Prostate gland (tissue), 2 donors: Measurements from ENCODE around the gene GPR35. TPM values are rescaled to one million over a fixed set of nuclear protein-coding genes. Genes with fewer than 3 reads are reported as not detected.

Experiments
- DNase-seq: peaks from one replicate; pipeline ENCODE4 v3.0.0-alpha.2; 2019; ENCODE audit warnings: low spot score
- H3K27ac ChIP-seq, 2 donors: fragments of 200-600 bp; sonication (generic); 2 replicates each; pipeline ENCODE4 v1.5.1; 2017 to 2019
- H3K27me3 ChIP-seq: fragments of 200-600 bp; sonication (generic); replicated peaks from 2 replicates; pipeline ENCODE4 v1.5.1; 2019; ENCODE audit not compliant: insufficient read depth
- H3K36me3 ChIP-seq, 2 donors: fragments of 200-600 bp; sonication (generic); 1 replicate in 1 of 2; 2 replicates in 1 of 2; pipeline versions ENCODE4 v1.5.1 to v1.8.1; 2017 to 2019
- H3K4me1 ChIP-seq: fragments of 200-600 bp; sonication (generic); replicated peaks from 2 replicates; pipeline ENCODE4 v1.5.1; 2019
- H3K4me3 ChIP-seq, 2 donors: fragments of 200-600 bp; sonication (generic); 2 replicates each; pipeline ENCODE4 v1.5.1; 2017 to 2019
- H3K9me3 ChIP-seq: fragments of 200-600 bp; sonication (generic); 2 replicates; pipeline ENCODE4 v1.5.1; 2017
- CTCF ChIP-seq, 4 experiments: fragments of 200-600 bp in 2 of 4; fragments of 450-650 bp in 2 of 4; sonication (generic) in 2 of 4; IDR thresholded peaks; 1 replicate in 3 of 4; 2 replicates in 1 of 4; pipeline ENCODE4 v1.5.1; 2016 to 2019; ENCODE audit warnings: antibody characterized with exemption in 4 of 4, mild to moderate bottlenecking in 2 of 4, moderate library complexity in 2 of 4
- POLR2A ChIP-seq: fragments of 450-650 bp; IDR thresholded peaks from one replicate; pipeline ENCODE4 v1.6.1; 2016; ENCODE audit warnings: antibody characterized with exemption, mild to moderate bottlenecking
- POLR2AphosphoS5 ChIP-seq: sonication (generic); formaldehyde crosslinking; IDR thresholded peaks from one replicate; pipeline ENCODE4 v1.6.1; 2017; ENCODE audit warnings: antibody characterized with exemption
- WGBS: methylation state at CpG from one replicate; pipeline ENCODE4 v1.1.5; 2018; 5-methylcytosine and 5-hydroxymethylcytosine counted together
- intact Hi-C: fragments of 100-400 bp; cut with DNase I; formaldehyde crosslinking; loops from one replicate; pipeline ENCODE4 v1.14.2; 2022
- total RNA-seq, 2 donors: library from RNA; depleted of rRNA; stranded (reverse); fragments of >200 nt; gene quantifications; one replicate each; pipeline ENCODE4 v1.1.0, GENCODE V29; 2016

Gene GPR35
- total RNA-seq, 2 donors from 2014 or later = 3.3 to 4.6 TPM

GRCh38 chr2:240591784-240592183 is 33.5 kb upstream of the GPR35 start:
- H3K36me3 ChIP-seq = no peaks in the 10 kb centered on the region
- intact Hi-C loops = no loop called here
- H3K27me3 ChIP-seq = no peaks in the 10 kb centered on the region
- 94% methylated on average over 13 of the region's 13 CpGs for WGBS
- TF ChIP-seq POLR2AphosphoS5 (no peak), CTCF (IDR thresholded peaks at IDR 0.05) (no peak), POLR2A (no peak)
- peaks cover 33% of the 10 kb centered on the region for H3K4me1 ChIP-seq
- no peaks in the 10 kb centered on the region for H3K9me3 ChIP-seq
- no peak overlapping the region for H3K27ac ChIP-seq
- H3K4me3 ChIP-seq = no peak overlapping the region
- no peak for DNase-seq

GRCh38 chr2:240593026-240593702 is 32.1 kb upstream of the GPR35 start:
- H3K36me3 ChIP-seq = no peaks in the 10 kb centered on the region
- intact Hi-C loops = no loop called here
- H3K4me1 ChIP-seq = peaks cover 25% of the 10 kb centered on the region
- H3K27ac ChIP-seq = no peak overlapping the region
- no peak for TF ChIP-seq CTCF (IDR thresholded peaks at IDR 0.05)
- TF ChIP-seq POLR2A = no peak
- no peaks in the 10 kb centered on the region for H3K9me3 ChIP-seq
- H3K27me3 ChIP-seq = no peaks in the 10 kb centered on the region
- DNase-seq = no peak
- H3K4me3 ChIP-seq = no peak overlapping the region
- WGBS = 79% methylated on average over 20 of the region's 20 CpGs

DNA sequence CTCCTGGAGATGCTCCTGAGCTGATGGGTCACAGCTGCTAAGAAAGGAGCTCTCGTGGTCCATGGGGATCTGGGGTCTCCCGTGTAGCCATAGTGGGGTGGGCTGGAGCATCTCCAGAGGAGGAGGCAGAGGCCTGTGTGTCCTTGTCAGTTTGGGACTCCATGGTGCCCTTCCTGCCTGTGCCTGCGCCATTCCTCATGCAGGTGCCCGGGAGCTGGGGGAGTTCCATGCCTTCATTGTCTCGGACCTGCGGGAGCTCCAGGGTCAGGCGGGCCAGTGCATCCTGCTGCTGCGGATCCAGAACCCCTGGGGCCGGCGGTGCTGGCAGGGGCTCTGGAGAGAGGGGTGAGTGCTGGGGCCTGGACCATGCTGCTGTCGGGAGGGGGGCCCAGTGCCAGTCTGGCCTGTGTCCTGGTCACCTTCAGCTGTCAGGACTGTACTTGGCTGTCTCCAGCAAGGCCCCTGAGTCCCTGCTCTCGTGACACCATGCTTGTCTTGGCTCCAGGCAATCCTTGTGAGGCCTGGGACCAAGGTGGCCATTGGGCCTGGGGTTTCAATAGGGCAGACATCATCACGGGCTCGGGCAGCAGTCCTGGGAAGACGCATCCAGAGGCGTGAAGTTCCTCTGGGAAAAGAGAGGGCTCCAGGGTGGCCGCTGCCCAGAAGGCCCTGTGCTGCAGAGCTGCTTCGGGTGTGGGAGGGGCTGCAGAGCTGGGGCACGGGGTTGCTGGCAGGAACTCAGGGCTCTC is 31.4 kb upstream of the GPR35 start:
- H3K4me1 ChIP-seq = peaks cover 25% of the 10 kb centered on the region
- no peaks in the 10 kb centered on the region for H3K36me3 ChIP-seq

GRCh38 chr2:240594511-240595380 is 30.5 kb upstream of the GPR35 start:
- intact Hi-C loops = no loop called here
- Histone ChIP-seq H3K27me3 (no peaks in the 10 kb centered on the region), H3K27ac (peak overlapping the region in 1 of 2 donors; percentile 46), H3K4me1 (peaks cover 25% of the 10 kb centered on the region), H3K36me3 (no peaks in the 10 kb centered on the region), H3K4me3 (no peak overlapping the region), H3K9me3 (no peaks in the 10 kb centered on the region)
- DNase-seq = no peak
- 67% methylated on average over 29 of the region's 34 CpGs for WGBS
- TF ChIP-seq POLR2AphosphoS5 (no peak), POLR2A (no peak), CTCF (IDR thresholded peaks at IDR 0.05) (no peak)

More for the DNA sequence above, 31.4 kb upstream of the GPR35 start:
- no peak for DNase-seq
- no peaks in the 10 kb centered on the region for H3K9me3 ChIP-seq
- WGBS = 79% methylated on average over 19 of the region's 19 CpGs
- no peak overlapping the region for H3K4me3 ChIP-seq
- no peak for TF ChIP-seq POLR2AphosphoS5
- no peak for TF ChIP-seq POLR2A
- no peak for TF ChIP-seq CTCF (IDR thresholded peaks at IDR 0.05)
- H3K27me3 ChIP-seq = no peaks in the 10 kb centered on the region
- no peak overlapping the region for H3K27ac ChIP-seq
- intact Hi-C loops = no loop called here
